Head of caudate nucleus (tissue), 42 donors: ENCODE results near the gene PRR3.
A peak's percentile ranks its signal among the peaks of the same experiment; 100 is the strongest.

Experiments used
- DNase-seq, 42 donors: peaks; one replicate each; pipeline versions ENCODE4 v3.0.0 to v3.0.0-alpha.2; 2020 to 2021; ENCODE audit warnings: mixed read lengths in 7 of 42
- intact Hi-C: fragments of 100-400 bp; cut with DNase I; formaldehyde crosslinking; loops from one replicate; pipeline ENCODE4 v1.15.0; 2022

The PRR3 gene

DNA sequence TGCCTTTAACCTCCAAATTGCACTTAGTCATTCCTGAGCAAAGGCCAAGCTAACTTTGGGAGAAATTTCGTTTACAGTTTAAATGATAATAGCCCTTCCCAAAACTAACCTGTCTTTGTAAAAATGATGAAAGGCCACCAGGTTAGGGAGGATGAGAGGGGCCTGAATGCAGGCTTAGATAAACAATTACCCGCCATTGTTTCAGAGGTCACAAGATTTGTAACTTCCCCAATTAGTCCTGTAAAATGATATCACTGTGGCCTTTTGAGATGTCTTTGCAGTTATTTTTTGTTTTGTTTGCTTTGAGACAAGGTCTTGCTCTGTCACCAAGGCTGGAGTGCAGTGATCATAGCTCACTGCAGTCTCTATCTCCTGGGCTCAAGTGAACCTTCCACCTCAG is 27.1 kb upstream of the PRR3 start:
- intact Hi-C loops, result no loop called here
- no peak for DNase-seq

GRCh38 chr6:30533460-30534294 is 23.4 kb upstream of the PRR3 start:
- intact Hi-C loops, result no loop called here
- DNase-seq, result no peak

GRCh38 chr6:30537931-30538330 is 19.2 kb upstream of the PRR3 start:
- DNase-seq, result no peak
- intact Hi-C loops, result no loop called here

GRCh38 chr6:30541515-30542403 is 15.3 kb upstream of the PRR3 start:
- peak; percentile 65 to 91 (median 81) for DNase-seq
- intact Hi-C loops, result loop anchor here (5.0 to 10.0 kb wide), 2 partner anchors 53 to 59 kb away; no protein-coding TSS in a partner anchor

DNA sequence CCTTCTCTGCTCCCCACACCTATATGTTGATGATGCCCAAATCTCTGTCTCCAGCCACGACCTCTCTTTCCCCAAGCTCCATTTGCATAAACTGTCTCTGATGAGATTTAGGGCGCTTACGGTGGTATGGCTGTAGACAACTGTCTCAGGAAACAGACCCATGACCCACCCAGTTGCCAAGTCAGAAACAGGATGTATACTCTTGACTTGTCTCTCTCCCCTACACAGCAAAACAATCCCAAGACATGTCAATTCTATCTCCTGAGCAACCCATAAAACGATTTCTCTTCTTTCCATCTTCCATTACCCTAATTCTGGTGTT is 14.7 kb upstream of the PRR3 start:
- intact Hi-C loops, result loop anchor here (5.0 to 10.0 kb wide), 2 partner anchors 52 to 60 kb away; no protein-coding TSS in a partner anchor
- DNase-seq, result no peak

GRCh38 chr6:30542915-30543314 is 14.2 kb upstream of the PRR3 start:
- intact Hi-C loops, result loop anchor here (5.0 to 10.0 kb wide), 2 partner anchors 52 to 61 kb away; no protein-coding TSS in a partner anchor

GRCh38 chr6:30543821-30544220 is 13.3 kb upstream of the PRR3 start:
- DNase-seq, result no peak

More at GRCh38 chr6:30542915-30543314, 14.2 kb upstream of the PRR3 start:
- DNase-seq, result no peak

GRCh38 chr6:30544666-30545272 is 12.3 kb upstream of the PRR3 start:
- DNase-seq, result peak in 12 of 42 donors; percentile 6 to 59 (median 27)
- intact Hi-C loops, result loop anchor here (5.0 to 10.0 kb wide), 2 partner anchors 50 to 62 kb away; no protein-coding TSS in a partner anchor

More at GRCh38 chr6:30543821-30544220, 13.3 kb upstream of the PRR3 start:
- intact Hi-C loops, result loop anchor here (5.0 to 10.0 kb wide), 2 partner anchors 51 to 62 kb away; no protein-coding TSS in a partner anchor

GRCh38 chr6:30547454-30547853 is 9.6 kb upstream of the PRR3 start:
- intact Hi-C loops, result loop anchor here (10.0 kb wide), 1 partner anchor 47 kb away; no protein-coding TSS in a partner anchor
- no peak for DNase-seq

- DNase-seq, result no peak
- intact Hi-C loops, result loop anchor here (10.0 kb wide), 1 partner anchor 46 kb away; no protein-coding TSS in a partner anchor
Observed at GRCh38 chr6:30548375-30548774, 8.7 kb upstream of the PRR3 start.

- intact Hi-C loops, result no loop called here
- no peak for DNase-seq
Observed at GRCh38 chr6:30554404-30554803, 2.7 kb upstream of the PRR3 start.

DNA sequence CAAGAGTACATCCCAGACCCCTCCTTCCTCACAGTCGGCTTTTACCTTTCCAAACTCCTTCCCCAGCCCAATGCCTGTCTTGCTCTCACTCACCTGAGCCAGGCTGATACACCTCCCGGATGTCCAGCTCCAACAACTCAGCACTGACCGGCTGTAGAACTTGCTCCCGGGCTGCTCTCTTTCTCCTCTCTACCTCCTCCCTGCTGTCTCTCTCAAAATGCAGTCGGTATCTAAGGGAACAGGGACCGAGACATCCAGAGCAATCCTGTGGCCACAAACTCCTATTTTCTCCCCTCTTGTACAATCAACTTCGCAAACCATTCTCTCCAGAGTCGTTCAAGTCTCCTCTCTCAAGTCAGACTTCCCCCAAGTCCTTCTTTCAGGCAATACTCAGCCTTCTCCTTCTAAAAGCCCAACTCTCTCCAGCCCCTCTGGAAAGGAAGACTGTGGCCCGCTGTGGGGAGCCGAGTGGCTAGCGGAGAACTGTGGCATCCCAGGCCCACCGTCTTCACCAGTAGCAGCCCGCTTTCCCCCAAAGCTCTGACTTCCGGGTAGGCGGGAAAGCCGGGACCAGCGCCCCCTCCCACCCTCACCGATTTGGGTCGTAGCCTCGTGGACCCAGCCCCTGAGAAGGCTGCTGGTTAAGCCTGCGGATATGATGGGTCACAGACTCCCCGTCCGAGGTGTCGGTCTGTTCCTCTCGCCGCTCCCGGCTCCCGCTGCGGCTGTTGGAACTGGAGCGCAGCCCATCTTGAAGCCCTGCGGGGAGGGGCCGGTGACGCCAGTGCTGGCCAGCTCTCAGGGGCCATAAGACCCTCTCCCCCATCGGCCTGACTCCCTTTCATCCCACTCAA is 1.9 kb upstream of the PRR3 start:
- DNase-seq, result peak in 33 of 42 donors; percentile 25 to 76 (median 48)

GRCh38 chr6:30555816-30556065 is 1.4 kb upstream of the PRR3 start:
- intact Hi-C loops, result loop anchor here (2.0 kb wide), 1 partner anchor 15 kb away; the partner anchor contains the start of gene ABCF1
- peak in 6 of 42 donors; percentile 22 to 71 (median 54) for DNase-seq

More for the DNA sequence above, 1.9 kb upstream of the PRR3 start:
- intact Hi-C loops, result no loop called here

DNA sequence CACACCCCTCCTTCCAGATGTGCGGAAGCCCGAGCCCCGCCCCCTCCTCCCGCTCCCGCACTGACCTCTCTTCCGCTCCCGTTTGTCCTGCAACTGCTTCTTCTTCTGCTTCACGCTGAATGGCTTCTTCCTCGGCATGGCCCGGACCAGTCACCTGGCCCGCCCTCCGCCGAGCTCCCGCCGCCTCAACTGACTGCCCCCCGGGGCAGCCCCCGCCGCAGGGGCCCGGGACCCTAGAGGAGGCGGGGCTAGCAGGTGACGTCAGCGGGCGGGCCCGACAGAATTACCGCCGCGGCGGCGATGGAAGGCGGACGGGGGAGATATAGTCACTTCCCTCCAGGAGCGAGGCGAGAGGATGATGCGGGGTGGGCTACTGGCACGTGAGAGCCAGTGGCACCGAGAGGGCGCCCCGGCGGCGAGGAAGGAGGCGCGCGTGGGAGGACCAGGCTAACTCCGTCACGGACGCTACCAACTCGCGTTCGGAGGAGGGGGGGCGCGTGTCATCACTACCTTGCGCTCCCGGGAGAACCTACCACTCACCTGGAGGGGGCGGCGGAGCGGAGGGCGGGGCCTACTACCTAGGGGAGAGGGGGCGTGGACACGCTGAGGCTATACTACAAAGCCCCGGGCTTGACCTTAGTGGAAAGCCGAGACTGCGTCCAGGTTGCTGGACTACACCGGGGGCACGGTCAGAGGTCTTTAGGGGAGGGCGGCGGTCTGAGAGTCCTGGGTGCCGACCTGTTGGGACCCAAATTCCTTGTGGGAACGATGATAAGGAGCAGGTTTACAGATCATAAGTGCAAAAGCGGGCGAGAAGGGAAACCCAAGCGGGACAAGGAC is 809 bp upstream of the PRR3 start, which contains the start of gene GNL1:
Gene GNL1 (minus strand): TSS at position 424 of the 840 bp plus-strand sequence. CDS start 286 bp downstream, at position 138.
- peak; percentile 89 to 98 (median 94) for DNase-seq
- intact Hi-C loops, result loop anchor here (2.0 kb wide), 1 partner anchor 15 kb away; the partner anchor contains the start of gene ABCF1

GRCh38 chr6:30557683-30557981 is 537 bp downstream of the PRR3 start:
- intact Hi-C loops, result loop anchor here (2.0 kb wide), 1 partner anchor 13 kb away; the partner anchor contains the start of gene ABCF1
- no peak for DNase-seq

DNA sequence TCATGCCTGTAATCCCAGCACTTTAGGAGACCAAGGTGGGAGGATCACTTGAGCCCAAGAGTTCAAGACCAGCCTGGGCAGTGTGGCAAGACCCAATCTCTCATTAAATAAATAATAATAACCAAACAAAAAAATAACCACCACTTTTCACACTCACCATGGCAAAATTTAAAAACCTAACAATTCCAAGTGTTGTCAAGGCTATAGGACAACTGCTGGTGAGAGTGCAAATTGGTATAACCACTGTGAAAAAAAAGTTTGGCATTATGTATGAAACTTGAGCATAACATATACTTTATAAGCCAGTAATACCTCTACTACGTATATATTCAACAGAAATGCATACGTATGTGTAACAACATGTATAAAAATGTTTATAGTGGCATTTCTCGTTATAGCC is 3.8 kb downstream of the PRR3 start:
- no peak for DNase-seq
- intact Hi-C loops, result no loop called here
